DOHH2 (cell line): ENCODE measurements around the gene NAA20.

Experiments used
- CTCF ChIP-seq: fragments of 200-600 bp; sonication (generic); IDR thresholded peaks from one replicate; pipeline ENCODE4 v1.5.1; 2014; ENCODE audit warnings: antibody characterized with exemption, mild to moderate bottlenecking, low read depth, low read length; ENCODE audit not compliant: poor library complexity, severe bottlenecking
- EZH2phosphoT487 ChIP-seq: fragments of 200-600 bp; sonication (generic); IDR thresholded peaks from 2 replicates; pipeline ENCODE4 v1.6.1; 2017; ENCODE audit warnings: borderline replicate concordance, mild to moderate bottlenecking, antibody characterized with exemption, low read length, moderate library complexity, mixed read lengths

- no peak for TF ChIP-seq CTCF
- TF ChIP-seq EZH2phosphoT487, result no peak
Measured at GRCh38 chr20:19991308-19991707, 25.9 kb upstream of the NAA20 start.
